A549 (cell line): ENCODE measurements around the gene NDC1. TPM values are rescaled to one million over a fixed set of nuclear protein-coding genes. Genes with fewer than 3 reads are reported as not detected.

Experiments
- BCL3 ChIP-seq: fragments of >200 bp; sonication (Bioruptor Twin); formaldehyde crosslinking; IDR thresholded peaks from 3 replicates; pipeline ENCODE4 v1.6.1; 2016
- EHF ChIP-seq: fragments of 250-450 bp; sonication (Bioruptor Pico); IDR thresholded peaks from 2 replicates; pipeline ENCODE4 v1.5.0; 2020; ENCODE audit warnings: mild to moderate bottlenecking
- HOXA7 ChIP-seq: fragments of 250-450 bp; sonication (Bioruptor Pico); IDR thresholded peaks from 2 replicates; pipeline ENCODE4 v1.5.0; 2020; ENCODE audit warnings: mild to moderate bottlenecking, moderate library complexity
- HOXB13 ChIP-seq: fragments of 250-450 bp; sonication (Bioruptor Pico); IDR thresholded peaks from 2 replicates; pipeline ENCODE4 v1.5.0; 2020; ENCODE audit warnings: low read depth, mild to moderate bottlenecking, moderate library complexity
- PHF8 ChIP-seq: fragments of 200-600 bp; sonication (generic); IDR thresholded peaks from 2 replicates; pipeline ENCODE4 v1.6.1; 2016; ENCODE audit warnings: low read depth, mild to moderate bottlenecking, antibody characterized with exemption, moderate library complexity, borderline replicate concordance
- RAD21 ChIP-seq, 2 experiments: fragments of >200 bp in 1 of 2; sonication (Bioruptor Twin) in 1 of 2; formaldehyde crosslinking in 1 of 2; IDR thresholded peaks in 1 of 2; conservative IDR thresholded peaks in 1 of 2; 2 replicates in 1 of 2; 3 replicates in 1 of 2; pipeline ENCODE4 v1.6.1; 2012 to 2018; ENCODE audit warnings: inconsistent platforms in 1 of 2
- RFX5 ChIP-seq: fragments of 450-650 bp; IDR thresholded peaks from 2 replicates; pipeline ENCODE4 v1.7.1; 2014; ENCODE audit warnings: antibody characterized with exemption, mild to moderate bottlenecking, moderate library complexity
- SMC3 ChIP-seq: fragments of >200 bp; sonication (Bioruptor Twin); formaldehyde crosslinking; IDR thresholded peaks from 3 replicates; pipeline ENCODE4 v1.6.1; 2018; ENCODE audit warnings: inconsistent platforms
- ZNF302 ChIP-seq: fragments of 250-450 bp; sonication (Bioruptor Pico); IDR thresholded peaks from 2 replicates; pipeline ENCODE4 v1.9.0; 2021; ENCODE audit warnings: inconsistent platforms, mild to moderate bottlenecking, moderate library complexity
- polyA plus RNA-seq, 4 experiments: library from polyadenylated mRNA; depleted of rRNA in 3 of 4; stranded (reverse); fragments of >200 nt; fragmentation: RNase III in 1 of 4; extraction: RNeasy Plus Mini Kit Qiagen cat#74134 plus additional on column Dnase treatment in 1 of 4; gene quantifications; 2 replicates in 3 of 4; 3 replicates in 1 of 4; pipeline ENCODE4 v1.2.3, GENCODE V29; 2011 to 2017
- small RNA-seq, 6 experiments: library from RNA; depleted of rRNA; stranded (forward); fragments of <200 nt; gene quantifications; one replicate each; pipeline ENCODE3, GENCODE V24; 2012

Gene NDC1
- polyA plus RNA-seq, 2 of the 4 experiments (the other 2 are of a cell fraction), result 26.4 to 49.5 TPM

GRCh38 chr1:53715478-53715877 is 122.6 kb downstream of the NDC1 start (continued):
- no peak for TF ChIP-seq PHF8
- TF ChIP-seq SMC3, result 0 out of 3 replicates have a peak, but pooled peaks have one; percentile 8
- no peak for TF ChIP-seq RFX5
- no peak for TF ChIP-seq BCL3
- no peak for TF ChIP-seq ZNF302 (CRISPR knock-in tag)
- no peak for TF ChIP-seq EHF (CRISPR knock-in tag)
- no peak for TF ChIP-seq HOXB13 (CRISPR knock-in tag)
- peak in 1 of 2 experiments; percentile 20; a peak in 1 of 5 replicates for TF ChIP-seq RAD21 (conservative IDR thresholded peaks at IDR 0.05 in 1 of 2, IDR thresholded peaks at IDR 0.05 in 1 of 2)
- no peak for TF ChIP-seq HOXA7 (CRISPR knock-in tag)
- TF ChIP-seq, all 56 proteins: peak for 3

Small RNA genes within 50 kb of the gene (small RNA-seq; reads per million reads assigned to genes)
- gene AL049745.1, result 0 reads per million in 6 experiments
- 0 to 2.3 (median 0) reads per million in 6 experiments for gene RF00418

Other genes with a start within 250 kb of the NDC1 start
- not detected in 2 replicates for gene GLIS1, start 99.1 kb downstream of the NDC1 start, polyA plus RNA-seq (2011; rRNA removed)
- 0.04 TPM in 2 of 3 replicates, not detected in the other for gene GLIS1, start 99.1 kb downstream of the NDC1 start, polyA plus RNA-seq (2017; fragmentation: RNase III; extraction: RNeasy Plus Mini Kit Qiagen cat#74134 plus additional on column Dnase treatment)
- gene YIPF1, start 51.5 kb upstream of the NDC1 start, polyA plus RNA-seq (2011; rRNA removed), result 30.1 and 34.6 TPM in 2 replicates
- 12.7 to 15.4 TPM (median 15.4 TPM) in 3 replicates for gene YIPF1, start 51.5 kb upstream of the NDC1 start, polyA plus RNA-seq (2017; fragmentation: RNase III; extraction: RNeasy Plus Mini Kit Qiagen cat#74134 plus additional on column Dnase treatment)
- gene DIO1, start 55.9 kb upstream of the NDC1 start, polyA plus RNA-seq (2011; rRNA removed), result 0.13 TPM in 1 of 2 replicates, not detected in the other
- gene DIO1, start 55.9 kb upstream of the NDC1 start, polyA plus RNA-seq (2017; fragmentation: RNase III; extraction: RNeasy Plus Mini Kit Qiagen cat#74134 plus additional on column Dnase treatment), result not detected in 3 replicates
- 37.0 and 49.4 TPM in 2 replicates for gene IFT25, start 107.4 kb upstream of the NDC1 start, polyA plus RNA-seq (2011; rRNA removed)
- 39.0 to 41.4 TPM (median 41.3 TPM) in 3 replicates for gene IFT25, start 107.4 kb upstream of the NDC1 start, polyA plus RNA-seq (2017; fragmentation: RNase III; extraction: RNeasy Plus Mini Kit Qiagen cat#74134 plus additional on column Dnase treatment)
- 35.1 TPM in 2 replicates for gene LRRC42, start 108.1 kb upstream of the NDC1 start, polyA plus RNA-seq (2011; rRNA removed)
- 27.6 to 31.5 TPM (median 29.7 TPM) in 3 replicates for gene LRRC42, start 108.1 kb upstream of the NDC1 start, polyA plus RNA-seq (2017; fragmentation: RNase III; extraction: RNeasy Plus Mini Kit Qiagen cat#74134 plus additional on column Dnase treatment)
- gene LDLRAD1, start 179.9 kb upstream of the NDC1 start, polyA plus RNA-seq (2011; rRNA removed), result 0.06 and 0.12 TPM in 2 replicates
- not detected in 3 replicates for gene LDLRAD1, start 179.9 kb upstream of the NDC1 start, polyA plus RNA-seq (2017; fragmentation: RNase III; extraction: RNeasy Plus Mini Kit Qiagen cat#74134 plus additional on column Dnase treatment)
- 225 and 259 TPM in 2 replicates for gene TMEM59, start 214.9 kb upstream of the NDC1 start, polyA plus RNA-seq (2011; rRNA removed)
- gene TMEM59, start 214.9 kb upstream of the NDC1 start, polyA plus RNA-seq (2017; fragmentation: RNase III; extraction: RNeasy Plus Mini Kit Qiagen cat#74134 plus additional on column Dnase treatment), result 97.2 to 120 TPM (median 114 TPM) in 3 replicates
- 3.4 and 3.5 TPM in 2 replicates for gene TCEANC2, start 215.3 kb upstream of the NDC1 start, polyA plus RNA-seq (2011; rRNA removed)
- 1.6 to 2.0 TPM (median 1.9 TPM) in 3 replicates for gene TCEANC2, start 215.3 kb upstream of the NDC1 start, polyA plus RNA-seq (2017; fragmentation: RNase III; extraction: RNeasy Plus Mini Kit Qiagen cat#74134 plus additional on column Dnase treatment)